ENCODE results near the gene SLC6A17.

Gene SLC6A17

GRCh38 chr1:110208916-110209645, 58.8 kb downstream of the SLC6A17 start:
- peak overlapping the region; percentile 66 to 81 for H3K4me3 ChIP-seq (ENCODE audit: low read depth in 1 of 2, low read length in 1 of 2)
- no peaks in the 10 kb centered on the region for H3K36me3 ChIP-seq
- no peak for TF ChIP-seq CTCF (IDR thresholded peaks at IDR 0.05)
- H3K27me3 ChIP-seq = peaks cover 35% of the 10 kb centered on the region
- H3K4me1 ChIP-seq (ENCODE audit: control insufficient read depth in 1 of 2, insufficient read depth in 1 of 2, low read depth in 1 of 2, low read length in 1 of 2) = peaks cover 27 to 31% of the 10 kb centered on the region in 2 experiments
- peak overlapping the region; percentile 74 for H3K27ac ChIP-seq
- H3K9me3 ChIP-seq = no peaks in the 10 kb centered on the region

GRCh38 chr1:110209715-110210603, 59.7 kb downstream of the SLC6A17 start, which contains the start of gene KCNC4:
Gene KCNC4 (plus strand): TSS chr1:110210314. CDS start chr1:110211500, 1,186 bp downstream.
- H3K4me3 ChIP-seq (ENCODE audit: low read depth in 1 of 2, low read length in 1 of 2) = peak within 1 kb of the TSS; percentile 66 to 81
- H3K36me3 ChIP-seq = no peaks in the 10 kb centered on the region
- H3K4me1 ChIP-seq (ENCODE audit: control insufficient read depth in 1 of 2, insufficient read depth in 1 of 2, low read depth in 1 of 2, low read length in 1 of 2) = peaks cover 27 to 31% of the 10 kb centered on the region in 2 experiments
- peak; percentile 53 for TF ChIP-seq CTCF (IDR thresholded peaks at IDR 0.05)
- peak within 1 kb of the TSS; percentile 74 for H3K27ac ChIP-seq
- H3K9me3 ChIP-seq = no peaks in the 10 kb centered on the region
- peaks cover 44% of the 10 kb centered on the region for H3K27me3 ChIP-seq

- Histone ChIP-seq H3K36me3 (no peaks in the 10 kb centered on the region), H3K27me3 (peaks cover 46% of the 10 kb centered on the region), H3K4me3 (ENCODE audit: low read depth in 1 of 2, low read length in 1 of 2) (peak overlapping the region; percentile 66 to 81), H3K27ac (peak overlapping the region; percentile 74), H3K9me3 (no peaks in the 10 kb centered on the region), H3K4me1 (ENCODE audit: control insufficient read depth in 1 of 2, insufficient read depth in 1 of 2, low read depth in 1 of 2, low read length in 1 of 2) (peaks cover 27 to 31% of the 10 kb centered on the region in 2 experiments)
- TF ChIP-seq CTCF (IDR thresholded peaks at IDR 0.05) = no peak
Measured at GRCh38 chr1:110210604-110211495, 60.6 kb downstream of the SLC6A17 start.

- H3K27me3 ChIP-seq = peaks cover 46% of the 10 kb centered on the region
- H3K9me3 ChIP-seq = no peaks in the 10 kb centered on the region
- no peak overlapping the region for H3K27ac ChIP-seq
- H3K36me3 ChIP-seq = no peaks in the 10 kb centered on the region
- H3K4me3 ChIP-seq (ENCODE audit: low read depth in 1 of 2, low read length in 1 of 2) = peak overlapping the region; percentile 66 to 81
- no peak for TF ChIP-seq CTCF (IDR thresholded peaks at IDR 0.05)
- H3K4me1 ChIP-seq (ENCODE audit: control insufficient read depth in 1 of 2, insufficient read depth in 1 of 2, low read depth in 1 of 2, low read length in 1 of 2) = peaks cover 27 to 31% of the 10 kb centered on the region in 2 experiments
Measured at GRCh38 chr1:110211496-110212168, 61.3 kb downstream of the SLC6A17 start.
